IMR-90 (cell line): ENCODE data around the gene COL18A1. TPM values are rescaled to one million over a fixed set of nuclear protein-coding genes. Genes with fewer than 3 reads are reported as not detected.

Experiments
- ATAC-seq: fragments of 200-7000 bp; cut with Tn5 transposase; 2 replicates; pipeline ENCODE4 v1.9.1; 2020; ENCODE audit warnings: low read depth, mild to moderate bottlenecking, moderate library complexity
- BruUV-seq: library from RNA; stranded (reverse); fragments of 400-500 nt; replicated peaks from 2 replicates; lab custom pipeline; 2021; lab: Mats Ljungman, UMichigan
- CTCF ChIA-PET: fragments of 300-600 bp; formaldehyde crosslinking; extraction: SDS; loops from one replicate; lab custom pipeline; 2021; ENCODE audit warnings: antibody characterized with exemption; lab: Yijun Ruan, JAX
- POLR2A ChIA-PET: fragments of 300-600 bp; sonication (Branson Sonifier 250); formaldehyde crosslinking; loops from one replicate; lab custom pipeline; 2022; ENCODE audit warnings: antibody characterized with exemption; ENCODE audit not compliant: unreplicated experiment; lab: Charles Lee
- DNase-seq: peaks from one replicate; pipeline ENCODE4 v3.0.0; 2013
- H2AFZ ChIP-seq: replicated peaks from 2 replicates; pipeline ENCODE3; 2013; ENCODE audit warnings: low read length, mild to moderate bottlenecking; ENCODE audit not compliant: poor library complexity
- H2AK5ac ChIP-seq: 2 replicates; pipeline ENCODE4 v1.6.1; 2013; ENCODE audit warnings: low read depth, low read length, inconsistent platforms
- H2AK9ac ChIP-seq: replicated peaks from 2 replicates; pipeline ENCODE3; 2013; ENCODE audit warnings: mild to moderate bottlenecking, low read depth, low read length, moderate library complexity; ENCODE audit not compliant: poor library complexity
- H2BK120ac ChIP-seq: 2 replicates; pipeline ENCODE4 v1.6.1; 2013; ENCODE audit warnings: low read depth, low read length, inconsistent platforms
- H2BK15ac ChIP-seq: 3 replicates; pipeline ENCODE4 v1.6.1; 2013; ENCODE audit warnings: low read depth, low read length, inconsistent platforms
- H2BK20ac ChIP-seq: 2 replicates; pipeline ENCODE4 v1.6.1; 2013; ENCODE audit warnings: low read depth, mild to moderate bottlenecking, inconsistent platforms, low read length, moderate library complexity
- H2BK5ac ChIP-seq: 2 replicates; pipeline ENCODE4 v1.6.1; 2013; ENCODE audit warnings: mild to moderate bottlenecking, low read depth, low read length, inconsistent platforms; ENCODE audit not compliant: poor library complexity, severe bottlenecking
- H3K14ac ChIP-seq: replicated peaks from 2 replicates; pipeline ENCODE4 v1.6.1; 2013; ENCODE audit warnings: low read depth, low read length, inconsistent platforms
- H3K18ac ChIP-seq: 2 replicates; pipeline ENCODE4 v1.6.1; 2013; ENCODE audit warnings: low read depth, low read length, control low read depth
- H3K23ac ChIP-seq: 2 replicates; pipeline ENCODE4 v1.6.1; 2013; ENCODE audit warnings: low read depth, low read length, inconsistent platforms
- H3K27ac ChIP-seq: 2 replicates; pipeline ENCODE4 v1.5.1; 2013; ENCODE audit warnings: mild to moderate bottlenecking, control low read depth, low read length; ENCODE audit not compliant: insufficient read depth
- H3K27me3 ChIP-seq: 2 replicates; pipeline ENCODE4 v1.6.1; 2013; ENCODE audit warnings: low read length; ENCODE audit not compliant: control insufficient read depth, insufficient read depth
- H3K36me3 ChIP-seq: 2 replicates; pipeline ENCODE4 v1.6.1; 2013; ENCODE audit warnings: low read length, mixed read lengths; ENCODE audit not compliant: control insufficient read depth, insufficient read depth
- H3K4ac ChIP-seq: 2 replicates; pipeline ENCODE4 v1.6.1; 2013; ENCODE audit warnings: low read depth, low read length, inconsistent platforms
- H3K4me1 ChIP-seq: 2 replicates; pipeline ENCODE4 v1.6.1; 2013; ENCODE audit warnings: low read length, mixed read lengths; ENCODE audit not compliant: control insufficient read depth, insufficient read depth
- H3K4me2 ChIP-seq: 2 replicates; pipeline ENCODE4 v1.6.1; 2013; ENCODE audit warnings: low read depth, mild to moderate bottlenecking, control low read depth, low read length, moderate library complexity
- H3K4me3 ChIP-seq: 2 replicates; pipeline ENCODE4 v1.5.1; 2013; ENCODE audit warnings: low read depth, mild to moderate bottlenecking, control low read depth, low read length, moderate library complexity; ENCODE audit not compliant: insufficient read depth
- H3K56ac ChIP-seq: 2 replicates; pipeline ENCODE4 v1.6.1; 2013; ENCODE audit warnings: low read length, inconsistent platforms; ENCODE audit not compliant: insufficient read depth; ENCODE audit errors: extremely low read depth
- H3K79me1 ChIP-seq, 2 experiments: 2 replicates each; pipeline ENCODE4 v1.6.1; 2013; ENCODE audit warnings: low read length in 2 of 2, inconsistent platforms in 1 of 2, low read depth in 1 of 2
- H3K9ac ChIP-seq: 2 replicates; pipeline ENCODE4 v1.6.1; 2013; ENCODE audit warnings: low read depth, low read length, control low read depth
- H3K9me1 ChIP-seq: 2 replicates; pipeline ENCODE4 v1.6.1; 2013; ENCODE audit warnings: low read length, inconsistent platforms; ENCODE audit not compliant: insufficient read depth
- H3K9me3 ChIP-seq: 2 replicates; pipeline ENCODE4 v1.6.1; 2013; ENCODE audit warnings: low read length; ENCODE audit not compliant: control insufficient read depth, insufficient read depth
- H4K20me1 ChIP-seq: 2 replicates; pipeline ENCODE4 v1.6.1; 2013; ENCODE audit warnings: low read length, inconsistent platforms; ENCODE audit not compliant: insufficient read depth
- H4K5ac ChIP-seq: 2 replicates; pipeline ENCODE4 v1.6.1; 2013; ENCODE audit warnings: mild to moderate bottlenecking, low read depth, low read length, control low read depth
- H4K8ac ChIP-seq, 2 experiments: 2 replicates each; pipeline ENCODE4 v1.6.1; 2013; ENCODE audit warnings: low read depth in 2 of 2, low read length in 2 of 2, control low read depth in 1 of 2, inconsistent platforms in 1 of 2
- H4K91ac ChIP-seq: 2 replicates; pipeline ENCODE4 v1.6.1; 2013; ENCODE audit warnings: low read depth, low read length, inconsistent platforms; ENCODE audit not compliant: insufficient read depth
- BHLHE40 ChIP-seq: fragments of 150-350 bp; IDR thresholded peaks from 2 replicates; pipeline ENCODE4 v1.6.1; 2016; ENCODE audit warnings: mild to moderate bottlenecking, low read depth, low read length
- CHD1 ChIP-seq: IDR thresholded peaks from 2 replicates; pipeline ENCODE4 v1.6.1; 2012; ENCODE audit warnings: low read depth, low read length, improper control_type of control experiment
- MAFK ChIP-seq: IDR thresholded peaks from 2 replicates; pipeline ENCODE4 v1.6.1; 2012; ENCODE audit warnings: low read depth, low read length, improper control_type of control experiment
- MXI1 ChIP-seq: IDR thresholded peaks from 2 replicates; pipeline ENCODE4 v1.6.1; 2012; ENCODE audit warnings: low read depth, mild to moderate bottlenecking, low read length, moderate library complexity, borderline replicate concordance
- NFE2L2 ChIP-seq: fragments of 150-350 bp; IDR thresholded peaks from 2 replicates; pipeline ENCODE4 v1.6.1; 2016; ENCODE audit warnings: low read depth, mild to moderate bottlenecking, low read length
- POLR2A ChIP-seq: IDR thresholded peaks from 2 replicates; pipeline ENCODE4 v1.6.1; 2012; ENCODE audit warnings: mild to moderate bottlenecking, low read depth, low read length
- RAD21 ChIP-seq: IDR thresholded peaks from 2 replicates; pipeline ENCODE4 v1.6.1; 2012; ENCODE audit warnings: low read length, improper control_type of control experiment
- RCOR1 ChIP-seq: IDR thresholded peaks from 2 replicates; pipeline ENCODE4 v1.6.1; 2012; ENCODE audit warnings: mild to moderate bottlenecking, low read length, improper control_type of control experiment; ENCODE audit not compliant: insufficient replicate concordance
- RFX5 ChIP-seq: IDR thresholded peaks from 2 replicates; pipeline ENCODE4 v1.8.0; 2012; ENCODE audit warnings: low read depth, mild to moderate bottlenecking, low read length, moderate library complexity
- SMC3 ChIP-seq: fragments of 150-350 bp; IDR thresholded peaks from 2 replicates; pipeline ENCODE4 v1.6.1; 2016; ENCODE audit warnings: low read depth, mild to moderate bottlenecking, antibody characterized with exemption, low read length, moderate library complexity
- WGBS, 2 experiments: methylation state at CpG; one replicate each; pipeline versions ENCODE4 v1.1.5 to v1.1.7; 2013; ENCODE audit warnings: missing lambda C conversion rate in 2 of 2; ENCODE audit not compliant: insufficient read length in 1 of 2; ENCODE audit errors: extremely low coverage in 2 of 2; 5-methylcytosine and 5-hydroxymethylcytosine counted together
- dilution Hi-C: fragments of 300-500 bp; cut with HindIII; formaldehyde crosslinking; loops from one replicate; pipeline ENCODE4 v1.14.3; 2018; ENCODE audit warnings: low sequenced_read_pairs; ENCODE audit not compliant: unreplicated experiment
- in situ Hi-C: fragments of 300-500 bp; cut with MboI; formaldehyde crosslinking; loops from 3 replicates; pipeline ENCODE4 v1.14.3; 2019; ENCODE audit warnings: low sequenced_read_pairs, inconsistent platforms, mixed read lengths
- intact Hi-C: fragments of 100-400 bp; cut with micrococcal nuclease; formaldehyde crosslinking; loops from 2 replicates; pipeline ENCODE4 v1.10.0; 2022
- polyA plus RNA-seq, 3 experiments: library from polyadenylated mRNA; depleted of rRNA; stranded (reverse); fragments of >200 nt; gene quantifications; 2 replicates each; pipeline ENCODE4 v1.2.3, GENCODE V29; 2012; ENCODE audit warnings: low replicate concordance in 1 of 3
- total RNA-seq: library from RNA; depleted of rRNA; stranded (reverse); fragments of >200 nt; gene quantifications from 2 replicates; pipeline ENCODE4 v1.2.3, GENCODE V29; 2012
- TF ChIP-seq, protein P1 (sequence below): conservative IDR thresholded peaks from 2 replicates; pipeline ENCODE4 v1.5.1; 2012; ENCODE audit warnings: mild to moderate bottlenecking, low read depth, low read length, improper control_type of control experiment
- TF ChIP-seq, protein P2 (sequence below): fragments of 150-350 bp; IDR thresholded peaks from 2 replicates; pipeline ENCODE4 v1.6.1; 2017; ENCODE audit warnings: mild to moderate bottlenecking, antibody characterized with exemption, low read length, low read depth

The COL18A1 gene
- total and polyA plus RNA-seq, 2 of the 4 experiments (the other 2 are of a cell fraction), result 4.3 to 46.7 TPM

DNA sequence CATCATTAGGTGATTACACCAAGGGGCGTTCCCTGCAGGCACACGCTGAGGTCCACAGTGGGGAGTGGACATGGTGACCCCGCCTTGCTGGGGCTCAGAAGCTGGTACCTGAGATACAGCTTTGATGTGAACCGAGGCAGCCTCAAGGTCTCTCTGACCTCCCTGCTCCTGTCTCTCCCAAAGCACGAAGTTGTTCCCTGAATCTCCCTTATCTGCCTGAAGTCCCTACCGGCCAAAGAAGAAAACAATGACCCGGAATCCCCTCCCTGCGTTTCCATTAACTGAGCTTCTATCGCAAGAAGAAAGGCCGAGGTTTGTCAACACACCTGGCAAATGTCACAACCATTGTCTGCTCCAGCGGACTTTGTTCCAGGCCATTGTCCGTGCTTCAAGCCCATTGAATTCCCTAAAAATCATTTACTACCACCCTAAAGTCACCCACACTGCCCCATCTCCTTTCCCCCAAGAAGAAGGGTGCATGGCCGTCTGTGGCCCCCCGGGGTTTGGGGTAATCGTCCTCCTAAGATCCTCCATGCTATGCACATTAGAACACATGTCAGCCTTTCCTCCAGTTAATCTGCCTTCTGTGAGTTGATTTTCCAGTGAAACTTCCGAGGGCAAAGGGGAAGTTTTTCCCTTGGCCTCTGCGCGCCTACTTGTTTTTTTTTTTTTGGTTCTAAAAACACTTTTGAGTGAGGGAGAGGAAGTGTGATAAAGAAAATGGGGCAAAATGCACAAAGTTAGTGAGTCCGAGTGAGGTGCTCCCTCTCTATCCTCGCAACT, 48.1 kb upstream of the COL18A1 start:
- H2BK15ac ChIP-seq, result no peak overlapping the region; the same call in 2 of the 3 replicates
- TF ChIP-seq RAD21 (no peak), BHLHE40 (no peak), MXI1 (no peak), SMC3 (no peak), POLR2A (no peak), NFE2L2 (no peak), MAFK (no peak), RFX5 (no peak), CHD1 (no peak), RCOR1 (no peak)
- TF ChIP-seq, protein P1, sequence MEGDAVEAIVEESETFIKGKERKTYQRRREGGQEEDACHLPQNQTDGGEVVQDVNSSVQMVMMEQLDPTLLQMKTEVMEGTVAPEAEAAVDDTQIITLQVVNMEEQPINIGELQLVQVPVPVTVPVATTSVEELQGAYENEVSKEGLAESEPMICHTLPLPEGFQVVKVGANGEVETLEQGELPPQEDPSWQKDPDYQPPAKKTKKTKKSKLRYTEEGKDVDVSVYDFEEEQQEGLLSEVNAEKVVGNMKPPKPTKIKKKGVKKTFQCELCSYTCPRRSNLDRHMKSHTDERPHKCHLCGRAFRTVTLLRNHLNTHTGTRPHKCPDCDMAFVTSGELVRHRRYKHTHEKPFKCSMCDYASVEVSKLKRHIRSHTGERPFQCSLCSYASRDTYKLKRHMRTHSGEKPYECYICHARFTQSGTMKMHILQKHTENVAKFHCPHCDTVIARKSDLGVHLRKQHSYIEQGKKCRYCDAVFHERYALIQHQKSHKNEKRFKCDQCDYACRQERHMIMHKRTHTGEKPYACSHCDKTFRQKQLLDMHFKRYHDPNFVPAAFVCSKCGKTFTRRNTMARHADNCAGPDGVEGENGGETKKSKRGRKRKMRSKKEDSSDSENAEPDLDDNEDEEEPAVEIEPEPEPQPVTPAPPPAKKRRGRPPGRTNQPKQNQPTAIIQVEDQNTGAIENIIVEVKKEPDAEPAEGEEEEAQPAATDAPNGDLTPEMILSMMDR, result no peak
- TF ChIP-seq, protein P2, sequence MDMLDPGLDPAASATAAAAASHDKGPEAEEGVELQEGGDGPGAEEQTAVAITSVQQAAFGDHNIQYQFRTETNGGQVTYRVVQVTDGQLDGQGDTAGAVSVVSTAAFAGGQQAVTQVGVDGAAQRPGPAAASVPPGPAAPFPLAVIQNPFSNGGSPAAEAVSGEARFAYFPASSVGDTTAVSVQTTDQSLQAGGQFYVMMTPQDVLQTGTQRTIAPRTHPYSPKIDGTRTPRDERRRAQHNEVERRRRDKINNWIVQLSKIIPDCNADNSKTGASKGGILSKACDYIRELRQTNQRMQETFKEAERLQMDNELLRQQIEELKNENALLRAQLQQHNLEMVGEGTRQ, result no peak
- ATAC-seq, result no peak
- no peak overlapping the region for H4K8ac ChIP-seq
- intact Hi-C loops (no loop called here), in situ Hi-C loops (no loop called here), dilution Hi-C loops (no loop called here)
- H3K14ac ChIP-seq, result no peak overlapping the region; the same call in 1 of the 2 replicates
- 0 out of 2 replicates have a peak overlapping the region, but pooled peaks have one; percentile 14 for H2BK20ac ChIP-seq
- no peak overlapping the region for H2BK5ac ChIP-seq
- peak overlapping the region; percentile 7; the same call in 1 of the 2 replicates for H4K91ac ChIP-seq
- H3K4me1 ChIP-seq, result peaks cover 7% of the 10 kb centered on the region; the same call in 1 of the 2 replicates
- H3K56ac ChIP-seq, result no peak overlapping the region
- peaks cover 10% of the 10 kb centered on the region for H3K9me1 ChIP-seq
- CTCF ChIA-PET, result no interaction called here
- no peak overlapping the region for H3K4ac ChIP-seq
- H3K18ac ChIP-seq, result no peak overlapping the region
- no TSS peak for BruUV-seq
- no peak overlapping the region for H3K9ac ChIP-seq
- no peaks in the 10 kb centered on the region for H3K9me3 ChIP-seq
- no peak overlapping the region for H4K5ac ChIP-seq
- H3K4me3 ChIP-seq, result no peak overlapping the region
- no peaks in the 10 kb centered on the region for H3K79me1 ChIP-seq
- 96% methylated on average over 8 of the region's 20 CpGs; no CpG with 5 or more reads in 1 of the 2 experiments for WGBS, 2 experiments
- no peaks in the 10 kb centered on the region for H4K20me1 ChIP-seq
- no peak overlapping the region for H3K23ac ChIP-seq
- no peak overlapping the region for H3K4me2 ChIP-seq
- H2AFZ ChIP-seq, result no peak overlapping the region
- POLR2A ChIA-PET, result no interaction called here
- H2AK5ac ChIP-seq, result peak overlapping the region; percentile 23; the same call in 1 of the 2 replicates
- H2AK9ac ChIP-seq, result no peak overlapping the region
- no peak overlapping the region for H3K27ac ChIP-seq
- H3K27me3 ChIP-seq, result no peaks in the 10 kb centered on the region
- DNase-seq, result no peak
- H2BK120ac ChIP-seq, result no peak overlapping the region; the same call in 1 of the 2 replicates
- no peaks in the 10 kb centered on the region for H3K36me3 ChIP-seq
